GM21737 (cell line): ENCODE measurements around the gene PRSS2.

Experiments
- ATAC-seq: cut with Tn5 transposase; IDR thresholded peaks from one replicate; pipeline ENCODE4 v1.9.1; 2021; ENCODE audit warnings: mild to moderate bottlenecking, moderate library complexity; ENCODE audit not compliant: unreplicated experiment

Gene PRSS2

GRCh38 chr7:142819530-142819929 is 48.8 kb downstream of the PRSS2 start:
- no peak for ATAC-seq

DNA sequence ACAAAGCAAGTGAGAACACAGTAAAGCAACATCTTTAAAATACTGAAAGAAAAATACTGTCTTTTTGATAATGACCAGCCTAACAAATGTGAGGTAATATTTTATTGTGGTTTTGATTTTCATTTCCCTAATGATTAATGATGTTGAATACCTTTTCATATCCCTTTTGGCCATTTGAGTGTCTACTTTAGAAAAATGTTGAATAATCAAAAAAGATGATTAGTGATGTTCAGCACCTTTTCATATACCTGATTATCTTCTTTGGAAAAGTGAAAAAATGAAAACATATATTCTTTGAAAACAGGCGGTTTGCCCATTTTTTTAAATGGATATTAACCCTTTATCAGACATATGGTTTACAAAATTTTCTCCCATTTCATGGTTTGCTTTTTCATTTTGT is 51.9 kb downstream of the PRSS2 start:
- no peak for ATAC-seq
